Stimulated activated CD8-positive, alpha-beta memory T cell treated with anti-CD3 and anti-CD28 coated beads, Interleukin-12 subunit alpha, Interleukin-12 subunit beta, amount 100 ng/mL, for 24 hours (primary cell): Measurements from ENCODE around the gene TAS2R3.
A peak's percentile ranks its signal among the peaks of the same experiment; 100 is the strongest.
"Not testable (repeated sequence)": the region's sequence is repeated elsewhere in the genome, so short reads cannot be mapped to it uniquely, and the experiment has no call there.

Source experiments
- DNase-seq: peaks from one replicate; pipeline ENCODE4 v3.0.0-alpha.2; 2020; ENCODE audit errors: extremely low read depth

TAS2R3 gene

GRCh38 chr7:141763797-141764196, at the start of gene TAS2R3:
Gene TAS2R3 (plus strand): TSS chr7:141764097. CDS start chr7:141764159, 62 bp downstream.
- no peak for DNase-seq

- DNase-seq: no peak
Observed at GRCh38 chr7:141714571-141714970, 49.3 kb upstream of the TAS2R3 start.

- DNase-seq: no peak
Observed at GRCh38 chr7:141715018-141715417, 48.9 kb upstream of the TAS2R3 start.

GRCh38 chr7:141715794-141716689, 47.9 kb upstream of the TAS2R3 start:
- DNase-seq: no peak

- no peak for DNase-seq
Observed at GRCh38 chr7:141717450-141717849, 46.4 kb upstream of the TAS2R3 start.

- no peak for DNase-seq
Observed at GRCh38 chr7:141722529-141722928, 41.4 kb upstream of the TAS2R3 start.

- no peak for DNase-seq
Observed at GRCh38 chr7:141729020-141729419, 34.9 kb upstream of the TAS2R3 start.

GRCh38 chr7:141731476-141732149, 32.3 kb upstream of the TAS2R3 start:
- no peak for DNase-seq

GRCh38 chr7:141737118-141737835, 26.6 kb upstream of the TAS2R3 start:
- DNase-seq: no peak

- DNase-seq: peak; percentile 73
Observed at GRCh38 chr7:141737836-141738591, 25.9 kb upstream of the TAS2R3 start, which contains the start of gene SSBP1. Gene SSBP1 (plus strand): TSS chr7:141738358. CDS start chr7:141739167, 809 bp downstream.

GRCh38 chr7:141738592-141739013, 25.3 kb upstream of the TAS2R3 start:
- DNase-seq: no peak

- no peak for DNase-seq
Observed at GRCh38 chr7:141739250-141739649, 24.6 kb upstream of the TAS2R3 start.

GRCh38 chr7:141742229-141742628, 21.7 kb upstream of the TAS2R3 start:
- DNase-seq: no peak

- DNase-seq: no peak
Observed at GRCh38 chr7:141744131-141744530, 19.8 kb upstream of the TAS2R3 start.

- no peak for DNase-seq
Observed at GRCh38 chr7:141748396-141748795, 15.5 kb upstream of the TAS2R3 start.

GRCh38 chr7:141751904-141752303, 12.0 kb upstream of the TAS2R3 start:
- not testable (repeated sequence) for DNase-seq

GRCh38 chr7:141752634-141753033, 11.3 kb upstream of the TAS2R3 start:
- DNase-seq: no peak

GRCh38 chr7:141754939-141755338, 9.0 kb upstream of the TAS2R3 start:
- no peak for DNase-seq

- not testable (repeated sequence) for DNase-seq
Observed at GRCh38 chr7:141770083-141770583, 6.2 kb downstream of the TAS2R3 start.

- DNase-seq: no peak
Observed at GRCh38 chr7:141776374-141776773, 12.5 kb downstream of the TAS2R3 start, which contains the start of gene TAS2R4. Gene TAS2R4 (plus strand): TSS chr7:141776674. CDS start chr7:141778489, 1,815 bp downstream.
